Measurements from ENCODE around the gene RAB44.

RAB44 gene

DNA sequence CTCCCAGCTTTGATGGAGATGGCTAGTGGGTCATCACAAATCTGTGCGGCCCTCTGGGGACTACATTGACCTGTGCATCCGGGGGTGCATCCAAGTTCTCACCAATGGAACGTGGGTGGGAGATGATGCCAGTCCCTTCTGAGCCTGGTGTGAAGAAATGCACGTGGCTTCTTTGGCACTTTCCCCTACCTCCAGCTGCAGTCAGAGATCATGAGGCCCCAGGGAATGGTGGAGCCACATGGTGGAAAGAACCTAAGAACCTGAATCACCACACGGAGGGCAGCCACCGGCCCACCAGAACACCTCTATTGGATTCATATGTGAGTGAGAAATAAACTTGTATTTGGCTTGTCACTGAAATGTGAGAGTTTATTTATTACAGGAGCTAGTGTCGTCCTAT is 29.0 kb upstream of the RAB44 start:
- no peak for DNase-seq

DNA sequence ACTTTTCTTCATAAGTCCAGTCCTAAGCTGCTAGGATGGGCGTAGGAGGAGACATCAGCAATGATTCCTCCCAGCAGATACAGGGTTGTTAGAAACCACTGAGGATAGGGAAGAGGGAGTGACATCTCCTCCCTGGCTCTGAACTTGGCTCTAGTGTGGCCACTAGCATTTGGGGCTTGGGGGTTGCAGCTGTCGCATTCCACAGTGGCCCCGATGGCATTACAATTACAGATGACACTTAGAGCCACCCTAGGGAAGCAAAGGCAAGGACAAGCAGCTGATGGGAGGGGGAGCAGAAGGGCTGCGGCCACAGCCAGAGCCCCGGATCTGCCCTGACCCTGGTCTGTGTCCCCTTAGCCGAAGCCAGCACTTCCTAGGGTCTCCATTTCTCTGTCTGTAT is 28.6 kb upstream of the RAB44 start:
- DNase-seq = no peak

DNA sequence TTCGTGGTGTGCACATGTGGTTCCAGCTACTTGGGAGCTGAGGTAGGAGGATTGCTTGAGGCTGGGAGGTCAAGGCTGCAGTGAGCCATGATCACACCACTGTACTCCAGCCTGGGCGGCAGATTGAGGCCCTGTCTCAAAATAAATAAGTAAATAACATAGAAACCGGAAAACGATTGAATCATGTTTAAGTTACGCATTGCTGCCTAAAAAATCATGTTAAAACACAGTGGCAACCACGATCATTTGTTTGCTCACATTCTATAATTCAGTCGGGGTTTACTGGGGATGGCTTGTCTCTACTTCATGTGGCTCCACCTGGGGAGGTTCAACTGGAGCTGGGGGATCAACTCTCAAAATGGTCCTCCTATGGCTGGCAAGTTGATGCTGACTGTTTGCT is 27.4 kb upstream of the RAB44 start:
- no peak for DNase-seq

DNA sequence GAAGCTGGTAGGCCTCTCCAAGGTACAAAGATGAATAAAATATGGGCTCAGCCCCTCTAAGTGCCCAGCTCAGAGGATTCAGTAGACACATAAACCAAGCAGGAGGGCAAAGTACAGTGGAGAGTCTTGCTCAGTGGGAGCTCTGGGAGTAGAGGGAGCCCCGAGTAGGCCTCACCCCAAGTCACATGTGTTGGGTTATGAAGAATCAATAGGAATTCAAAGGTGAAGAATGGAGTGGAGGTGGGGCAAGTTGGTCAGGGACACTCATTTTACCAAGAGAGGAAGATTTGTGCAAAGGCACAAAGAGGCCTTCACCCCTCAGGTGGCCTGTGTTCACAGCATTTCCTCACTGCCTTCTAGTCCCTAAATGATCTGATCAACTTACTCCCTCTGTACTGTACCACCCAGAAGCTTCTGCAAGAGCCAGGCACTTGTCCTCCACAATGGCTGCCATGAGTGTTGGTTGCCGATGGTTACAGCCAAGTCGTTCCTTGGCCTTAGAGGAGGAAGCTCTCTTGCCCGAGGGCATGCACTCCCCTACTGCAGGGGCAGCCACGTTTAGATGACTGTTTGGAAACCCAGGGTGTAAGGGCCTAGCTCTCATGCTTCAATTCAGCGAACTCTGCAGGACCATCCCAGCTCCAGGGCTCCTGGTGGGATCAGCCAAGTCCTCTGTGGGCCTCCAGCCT is 25.8 kb upstream of the RAB44 start:
- no peak for DNase-seq

DNA sequence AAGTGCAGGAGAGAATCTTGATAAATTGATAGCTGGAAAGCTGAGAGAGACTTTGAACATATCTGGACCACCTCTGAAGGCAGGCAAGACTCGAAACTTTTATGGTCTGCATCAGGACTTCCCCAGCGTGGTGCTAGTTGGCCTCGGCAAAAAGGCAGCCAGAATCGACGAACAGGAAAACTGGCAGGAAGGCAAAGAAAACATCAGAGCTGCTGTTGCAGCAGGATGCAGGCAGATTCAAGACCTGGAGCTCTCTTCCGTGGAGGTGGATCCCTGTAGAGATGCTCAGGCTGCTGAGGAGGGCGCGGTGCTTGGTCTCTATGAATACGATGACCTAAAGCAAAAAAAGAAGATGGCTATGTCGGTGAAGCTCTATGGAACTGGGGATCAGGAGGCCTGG is 23.7 kb upstream of the RAB44 start:
- no peak for DNase-seq

DNA sequence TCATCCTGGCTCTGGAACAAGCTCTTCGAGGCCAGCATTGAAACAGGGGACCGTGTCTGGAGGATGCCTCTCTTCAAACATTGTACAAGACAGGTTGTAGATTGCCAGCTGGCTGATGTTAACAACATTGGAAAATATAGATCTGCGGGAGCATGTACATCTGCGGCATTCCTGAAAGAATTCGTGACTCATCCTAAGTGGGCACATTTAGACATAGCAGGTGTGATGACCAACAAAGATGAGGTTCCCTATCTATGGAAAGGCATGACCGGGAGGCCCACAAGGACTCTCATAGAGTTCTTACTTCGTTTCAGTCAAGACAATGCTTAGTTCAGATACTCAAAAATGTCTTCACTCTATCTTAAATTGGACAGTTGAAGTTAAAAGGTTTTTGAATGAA is 22.7 kb upstream of the RAB44 start:
- no peak for DNase-seq

DNA sequence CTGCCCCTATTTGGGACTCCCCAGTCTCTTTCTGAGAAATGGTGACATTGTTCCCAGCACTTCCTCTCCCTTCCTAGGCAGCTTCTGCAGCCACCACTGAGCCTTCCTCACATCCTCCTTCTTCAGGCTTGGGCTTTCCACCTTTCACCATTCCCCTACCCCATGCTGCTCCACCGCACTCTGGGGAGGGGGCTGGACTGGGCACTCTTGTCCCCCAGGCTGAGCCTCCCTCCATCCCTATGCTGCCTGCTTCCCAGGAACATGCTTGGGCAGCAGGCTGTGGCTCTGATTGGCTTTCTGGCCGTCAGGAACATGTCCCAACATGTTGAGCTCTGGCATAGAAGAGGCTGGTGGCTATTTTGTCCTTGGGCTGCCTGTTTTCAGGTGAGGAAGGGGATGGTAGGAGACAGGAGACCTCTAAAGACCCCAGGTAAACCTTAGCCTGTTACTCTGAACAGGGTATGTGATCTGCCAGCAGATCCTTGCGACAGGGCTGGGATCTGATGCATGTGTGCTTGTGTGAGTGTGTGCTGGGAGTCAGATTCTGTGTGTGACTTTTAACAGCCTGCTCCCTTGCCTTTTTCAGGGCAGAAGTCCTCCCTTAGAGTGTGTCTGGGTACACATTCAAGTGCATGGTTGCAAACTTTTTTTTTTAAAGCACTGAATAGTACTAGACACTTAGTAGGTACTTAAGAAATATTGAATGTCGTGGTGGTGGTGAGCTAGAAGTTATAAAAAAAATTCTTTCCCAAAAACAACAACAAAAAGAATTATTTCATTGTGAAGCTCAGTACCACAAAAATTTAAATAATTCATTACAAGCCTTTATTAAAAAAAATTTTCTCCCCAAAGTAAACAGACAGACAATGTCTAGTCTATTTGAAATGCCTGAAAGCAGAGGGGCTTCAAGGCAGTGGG is 21.2 kb upstream of the RAB44 start:
- DNase-seq = no peak

DNA sequence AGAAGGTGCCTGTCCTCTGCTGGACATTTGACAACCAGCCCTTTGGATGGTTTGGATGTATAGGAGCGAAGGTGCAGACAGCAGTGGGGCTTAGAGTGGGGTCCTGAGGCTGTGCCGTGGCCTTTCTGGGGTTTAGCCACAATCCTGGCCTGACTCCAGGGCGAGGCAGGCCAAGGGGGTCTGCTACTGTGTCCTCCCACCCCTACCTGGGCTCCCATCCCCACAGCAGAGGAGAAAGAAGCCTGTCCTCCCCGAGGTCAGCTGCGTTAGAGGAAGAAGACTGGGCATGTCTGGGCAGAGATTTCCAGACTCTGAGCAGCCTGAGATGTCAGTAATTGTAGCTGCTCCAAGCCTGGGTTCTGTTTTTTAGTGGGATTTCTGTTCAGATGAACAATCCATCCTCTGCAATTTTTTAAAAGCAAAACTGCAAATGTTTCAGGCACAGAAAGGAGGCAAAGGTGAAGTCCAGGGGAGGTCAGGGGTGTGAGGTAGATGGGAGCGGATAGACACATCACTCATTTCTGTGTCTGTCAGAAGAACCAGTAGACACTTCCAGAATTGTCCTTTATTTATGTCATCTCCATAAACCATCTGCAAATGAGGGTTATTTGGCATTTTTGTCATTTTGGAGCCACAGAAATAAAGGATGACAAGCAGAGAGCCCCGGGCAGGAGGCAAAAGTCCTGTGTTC is 20.4 kb upstream of the RAB44 start:
- no peak for DNase-seq

DNA sequence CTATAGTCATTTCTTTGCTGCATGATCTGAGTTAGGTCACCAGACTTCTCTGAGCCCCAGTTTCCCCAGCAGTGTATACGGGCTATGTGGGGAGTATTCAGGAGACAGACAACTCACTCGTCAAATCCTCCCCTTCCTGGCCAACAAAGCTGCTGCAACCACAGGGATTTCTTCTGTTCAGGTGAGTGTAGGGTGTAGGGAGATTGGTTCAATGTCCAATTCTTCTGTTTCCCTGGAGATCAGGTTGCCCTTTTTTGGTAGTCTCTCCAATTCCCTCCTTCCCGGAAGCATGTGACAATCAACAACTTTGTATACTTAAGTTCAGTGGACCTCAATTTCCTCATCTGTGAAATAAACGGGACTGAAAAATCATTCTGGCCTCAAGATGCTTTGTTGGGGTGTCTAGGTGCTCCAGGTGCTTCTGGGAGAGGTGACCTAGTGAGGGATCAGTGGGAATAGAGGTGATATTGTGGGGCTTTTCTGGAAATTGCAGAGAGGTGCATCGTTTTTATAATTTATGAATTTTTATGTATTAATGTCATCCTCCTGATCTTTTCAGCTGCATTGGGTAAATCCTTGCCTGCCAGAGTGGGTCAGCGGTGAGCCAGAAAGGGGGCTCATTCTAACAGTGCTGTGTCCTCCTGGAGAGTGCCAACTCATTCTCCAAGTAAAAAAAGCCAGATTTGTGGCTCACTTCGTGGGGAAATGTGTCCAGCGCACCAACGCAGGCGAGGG is 19.7 kb upstream of the RAB44 start:
- no peak for DNase-seq

DNA sequence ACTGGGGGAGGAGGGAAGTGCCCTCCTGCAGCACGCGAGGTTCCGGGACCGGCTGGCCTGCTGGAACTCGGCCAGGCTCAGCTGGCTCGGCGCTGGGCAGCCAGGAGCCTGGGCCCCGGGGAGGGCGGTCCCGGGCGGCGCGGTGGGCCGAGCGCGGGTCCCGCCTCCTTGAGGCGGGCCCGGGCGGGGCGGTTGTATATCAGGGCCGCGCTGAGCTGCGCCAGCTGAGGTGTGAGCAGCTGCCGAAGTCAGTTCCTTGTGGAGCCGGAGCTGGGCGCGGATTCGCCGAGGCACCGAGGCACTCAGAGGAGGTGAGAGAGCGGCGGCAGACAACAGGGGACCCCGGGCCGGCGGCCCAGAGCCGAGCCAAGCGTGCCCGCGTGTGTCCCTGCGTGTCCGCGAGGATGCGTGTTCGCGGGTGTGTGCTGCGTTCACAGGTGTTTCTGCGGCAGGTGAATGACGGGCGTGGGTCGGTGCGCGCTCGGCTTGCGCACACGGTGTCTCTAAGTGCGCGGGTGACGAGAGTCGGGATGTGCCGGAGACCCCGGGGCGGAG is 19.1 kb upstream of the RAB44 start, which contains the start of gene CDKN1A:
CDKN1A (plus strand) TSS at position 227 of the 555 bp plus-strand sequence. CDS start 5,388 bp downstream, outside the sequence.
- DNase-seq = peak; percentile 80 to 81

DNA sequence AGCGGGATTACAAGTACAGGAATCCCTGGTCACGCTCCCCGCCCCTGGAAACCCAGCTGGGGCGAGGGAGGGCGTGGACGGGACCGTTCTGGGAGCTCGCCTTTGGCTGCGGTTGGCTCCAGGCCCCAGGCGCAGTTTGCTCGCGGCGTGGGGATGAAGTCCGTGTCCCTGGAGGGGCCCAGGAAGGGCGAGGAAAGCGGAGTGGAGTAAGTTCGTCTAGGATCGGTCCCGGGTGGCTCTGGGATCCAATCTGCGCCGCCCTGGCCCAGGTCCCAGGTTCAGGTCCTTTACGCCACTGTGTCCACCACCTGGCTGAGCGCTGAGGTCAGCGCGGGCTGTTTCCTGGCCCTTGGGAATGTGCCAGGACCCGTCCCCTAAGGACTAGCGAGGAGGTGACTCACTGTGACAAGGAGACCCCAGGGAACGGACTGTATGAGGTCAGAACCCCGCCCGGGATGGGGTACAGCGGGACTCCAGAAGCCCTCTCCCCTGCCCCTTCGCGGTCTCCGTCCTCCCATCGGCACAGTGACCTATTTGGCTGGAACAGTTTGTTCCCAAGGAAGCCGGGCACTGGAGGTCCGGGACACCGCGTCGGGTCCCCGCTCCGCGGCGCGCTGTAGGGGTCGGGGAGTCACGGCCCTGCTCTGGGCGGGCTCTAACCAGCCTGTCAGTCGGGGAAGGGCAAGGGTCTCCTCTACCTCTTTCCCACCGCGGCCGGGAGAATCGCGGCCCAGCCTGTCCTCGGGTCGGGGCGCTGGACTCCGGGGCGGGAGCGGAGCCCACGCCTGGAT is 18.4 kb upstream of the RAB44 start:
- DNase-seq = peak in 1 of 2 experiments; percentile 58

DNA sequence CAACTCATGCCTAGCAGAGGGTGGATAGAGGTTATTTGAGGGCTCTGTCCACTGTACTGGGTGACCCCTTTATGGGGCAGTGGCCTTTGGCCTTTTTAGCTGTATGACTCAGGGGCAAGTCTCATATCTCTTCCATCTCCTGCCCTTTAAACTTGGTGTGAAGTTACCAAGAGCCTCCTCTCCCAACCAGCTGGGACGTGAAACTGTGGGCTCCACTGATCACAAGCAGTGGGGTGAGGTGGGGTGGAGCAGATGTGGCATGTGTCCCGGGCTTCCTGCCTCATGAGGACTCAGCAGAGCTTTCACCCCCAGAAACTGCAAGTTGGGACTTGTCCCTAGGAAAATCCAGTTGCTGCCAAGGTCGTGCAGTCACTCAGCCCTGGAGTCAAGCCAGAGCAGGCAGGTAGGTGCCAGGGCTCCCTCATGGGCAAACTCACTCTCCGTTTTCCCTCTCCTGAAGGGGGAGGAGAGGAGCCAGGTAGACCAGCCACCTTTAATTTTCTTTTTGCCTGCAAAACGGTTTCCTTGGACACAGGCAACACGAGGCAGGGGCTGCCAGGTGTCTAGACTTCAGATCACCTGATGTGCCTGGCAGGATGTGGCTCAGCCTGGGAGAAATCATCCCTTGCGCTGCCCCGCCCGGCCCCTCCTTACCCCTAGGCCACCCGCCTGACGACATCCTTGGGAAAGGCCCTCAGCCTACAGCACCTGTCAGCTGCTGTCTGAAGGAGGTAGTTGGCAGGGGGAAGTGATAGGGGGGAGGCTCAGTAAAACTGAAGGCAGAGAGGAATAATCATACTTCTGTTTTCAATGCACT is 15.1 kb upstream of the RAB44 start:
- DNase-seq = peak; percentile 67 to 74

DNA sequence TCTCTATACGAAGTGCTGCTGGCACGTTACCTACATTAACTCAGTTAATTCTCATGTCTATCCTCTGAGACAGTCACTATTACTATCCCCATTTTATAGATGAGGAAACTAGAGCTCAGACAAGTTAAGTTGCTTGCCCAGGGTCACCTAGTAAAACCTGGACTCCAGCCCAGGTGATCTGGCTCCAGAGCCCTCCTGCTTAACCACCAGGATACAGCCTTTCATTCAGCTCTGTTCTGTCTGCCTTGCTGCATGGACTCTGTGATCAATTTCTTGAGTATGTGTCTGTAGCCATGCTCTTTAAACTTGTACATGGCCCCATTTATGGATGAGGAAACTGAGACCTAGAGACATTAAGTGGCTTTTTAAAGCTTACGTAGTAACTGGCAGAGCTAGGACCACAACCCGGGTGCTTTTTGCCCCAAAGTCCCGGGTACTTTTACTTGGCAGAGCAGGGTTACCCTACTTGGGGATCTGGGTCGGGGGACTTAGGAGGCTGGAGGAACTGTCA is 14.4 kb upstream of the RAB44 start:
- DNase-seq = no peak

DNA sequence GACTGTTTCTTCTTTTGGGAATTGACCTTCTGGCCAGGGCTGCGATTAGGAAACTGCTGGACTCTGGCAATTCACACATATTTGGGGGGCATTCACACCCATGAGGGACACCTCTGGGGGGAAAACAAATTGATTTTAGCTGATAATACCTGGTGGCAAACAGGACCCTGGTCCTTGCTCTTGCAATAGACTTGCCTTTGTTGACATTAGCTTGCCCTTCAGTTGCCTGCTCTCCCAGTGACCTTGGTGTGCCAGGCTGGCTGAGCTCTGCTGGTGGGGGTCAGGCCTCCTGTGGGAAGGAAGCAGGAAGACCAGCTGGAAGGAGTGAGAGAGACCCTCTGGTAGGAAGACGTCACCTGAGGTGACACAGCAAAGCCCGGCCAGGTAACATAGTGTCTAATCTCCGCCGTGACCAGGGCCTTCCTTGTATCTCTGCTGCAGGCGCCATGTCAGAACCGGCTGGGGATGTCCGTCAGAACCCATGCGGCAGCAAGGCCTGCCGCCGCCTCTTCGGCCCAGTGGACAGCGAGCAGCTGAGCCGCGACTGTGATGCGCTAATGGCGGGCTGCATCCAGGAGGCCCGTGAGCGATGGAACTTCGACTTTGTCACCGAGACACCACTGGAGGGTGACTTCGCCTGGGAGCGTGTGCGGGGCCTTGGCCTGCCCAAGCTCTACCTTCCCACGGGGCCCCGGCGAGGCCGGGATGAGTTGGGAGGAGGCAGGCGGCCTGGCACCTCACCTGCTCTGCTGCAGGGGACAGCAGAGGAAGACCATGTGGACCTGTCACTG is 13.8 kb upstream of the RAB44 start:
- DNase-seq = no peak

DNA sequence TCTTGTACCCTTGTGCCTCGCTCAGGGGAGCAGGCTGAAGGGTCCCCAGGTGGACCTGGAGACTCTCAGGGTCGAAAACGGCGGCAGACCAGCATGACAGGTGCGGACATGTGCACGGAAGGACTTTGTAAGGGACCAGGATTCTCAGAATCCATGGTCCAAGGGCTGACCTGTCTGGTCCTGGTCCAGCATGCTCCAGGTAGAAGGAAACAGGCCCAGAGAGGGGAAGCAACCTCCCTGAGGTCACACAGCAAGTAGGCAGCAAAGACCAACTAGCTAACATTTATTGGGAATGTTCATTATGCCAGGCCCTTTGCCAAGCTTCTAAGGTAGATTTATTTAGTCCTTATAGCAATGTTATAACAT is 13.2 kb upstream of the RAB44 start:
- DNase-seq = no peak

DNA sequence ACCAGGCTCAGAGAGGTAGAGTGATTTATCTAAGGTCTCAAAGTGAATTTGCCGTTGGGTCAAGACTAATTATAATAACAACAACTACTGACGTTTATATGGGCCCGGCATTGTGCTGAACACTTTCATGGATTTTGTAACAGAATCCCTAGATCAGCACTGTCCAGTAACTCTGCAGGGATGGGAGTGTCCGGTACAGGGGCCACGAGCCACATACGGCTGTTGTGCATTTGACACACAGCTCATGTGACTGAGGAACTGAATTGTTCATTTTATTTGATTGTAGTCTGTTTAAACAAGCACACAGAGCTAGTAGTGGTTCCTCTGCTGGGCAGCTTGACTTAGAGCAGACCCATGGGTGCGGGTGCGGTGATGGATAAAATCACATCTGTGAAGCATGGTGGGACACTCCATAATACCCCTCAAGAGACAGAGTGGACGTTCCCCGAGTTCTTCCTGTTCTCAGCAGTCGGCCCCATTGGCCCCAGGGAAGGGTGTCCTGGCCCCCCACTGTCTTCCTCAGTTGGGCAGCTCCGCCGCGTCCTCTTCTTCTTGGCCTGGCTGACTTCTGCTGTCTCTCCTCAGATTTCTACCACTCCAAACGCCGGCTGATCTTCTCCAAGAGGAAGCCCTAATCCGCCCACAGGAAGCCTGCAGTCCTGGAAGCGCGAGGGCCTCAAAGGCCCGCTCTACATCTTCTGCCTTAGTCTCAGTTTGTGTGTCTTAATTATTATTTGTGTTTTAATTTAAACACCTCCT is 12.3 kb upstream of the RAB44 start:
- no peak for DNase-seq

DNA sequence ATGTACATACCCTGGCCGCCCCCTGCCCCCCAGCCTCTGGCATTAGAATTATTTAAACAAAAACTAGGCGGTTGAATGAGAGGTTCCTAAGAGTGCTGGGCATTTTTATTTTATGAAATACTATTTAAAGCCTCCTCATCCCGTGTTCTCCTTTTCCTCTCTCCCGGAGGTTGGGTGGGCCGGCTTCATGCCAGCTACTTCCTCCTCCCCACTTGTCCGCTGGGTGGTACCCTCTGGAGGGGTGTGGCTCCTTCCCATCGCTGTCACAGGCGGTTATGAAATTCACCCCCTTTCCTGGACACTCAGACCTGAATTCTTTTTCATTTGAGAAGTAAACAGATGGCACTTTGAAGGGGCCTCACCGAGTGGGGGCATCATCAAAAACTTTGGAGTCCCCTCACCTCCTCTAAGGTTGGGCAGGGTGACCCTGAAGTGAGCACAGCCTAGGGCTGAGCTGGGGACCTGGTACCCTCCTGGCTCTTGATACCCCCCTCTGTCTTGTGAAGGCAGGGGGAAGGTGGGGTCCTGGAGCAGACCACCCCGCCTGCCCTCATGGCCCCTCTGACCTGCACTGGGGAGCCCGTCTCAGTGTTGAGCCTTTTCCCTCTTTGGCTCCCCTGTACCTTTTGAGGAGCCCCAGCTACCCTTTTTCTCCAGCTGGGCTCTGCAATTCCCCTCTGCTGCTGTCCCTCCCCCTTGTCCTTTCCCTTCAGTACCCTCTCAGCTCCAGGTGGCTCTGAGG is 11.5 kb upstream of the RAB44 start:
- DNase-seq = no peak

Data from NCI-H187 (cell line).